Erythroblast (primary cell): Measurements from ENCODE around the gene FAM184A.

Source experiments
- GATA1 ChIP-seq: IDR thresholded peaks from 2 replicates; pipeline ENCODE4 v1.6.1; 2011; ENCODE audit warnings: low read depth, mild to moderate bottlenecking, control low read depth, low read length, moderate library complexity
- POLR2A ChIP-seq: IDR thresholded peaks from 2 replicates; pipeline ENCODE4 v1.6.1; 2011; ENCODE audit warnings: mild to moderate bottlenecking, low read length

GRCh38 chr6:119100115-119100514, 21.7 kb upstream of the FAM184A start:
- TF ChIP-seq POLR2A, result no peak
- no peak for TF ChIP-seq GATA1
